ENCODE measurements around the gene CR1L. TPM values are rescaled to one million over a fixed set of nuclear protein-coding genes. Genes with fewer than 3 reads are reported as not detected.

The CR1L gene
- total and polyA plus RNA-seq, 9 of the 15 experiments (the other 6 are each of a cell fraction or from before 2014, with no cell fraction given), result 10.1 to 74.8 (median 34.3) TPM

DNA sequence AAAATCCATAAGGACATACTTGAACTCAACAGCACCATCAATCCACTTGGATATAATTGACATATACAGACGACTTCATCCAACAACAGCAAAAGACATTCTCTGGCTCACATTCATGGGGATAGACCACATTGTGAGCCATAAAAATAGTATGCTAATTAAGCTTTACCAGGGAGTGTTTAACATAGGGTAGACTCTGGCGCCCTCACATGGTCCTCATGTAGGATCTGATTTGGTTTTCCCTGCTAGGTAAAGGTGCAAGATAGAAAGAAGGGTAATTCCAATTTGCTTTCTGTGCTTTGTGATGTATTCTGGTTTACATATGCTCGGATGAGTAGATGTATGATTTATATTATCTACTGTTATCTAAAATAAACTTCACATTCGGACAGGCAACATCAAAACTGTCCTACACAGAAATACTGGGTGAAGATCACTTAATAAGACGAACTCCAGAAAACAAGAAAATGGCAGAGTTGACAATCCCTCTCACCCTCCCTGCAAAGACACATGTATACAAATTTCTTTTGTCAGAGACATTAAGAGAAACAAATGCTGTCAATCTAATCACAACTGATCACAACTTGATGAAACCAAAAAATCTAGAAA lies 27.7 kb downstream of the CR1L start (continued):
- TF ChIP-seq PURB (CRISPR knock-in tag; IDR thresholded peaks at IDR 0.05; ENCODE audit: low read depth) (no peak), STAG1 (CRISPR knock-in tag; IDR thresholded peaks at IDR 0.05; ENCODE audit: borderline replicate concordance) (no peak), IRF2 (CRISPR knock-in tag; IDR thresholded peaks at IDR 0.05) (no peak), KDM1A (IDR thresholded peaks at IDR 0.05) (no peak), FOXJ2 (tag; IDR thresholded peaks at IDR 0.05) (no peak), TEAD4 (IDR thresholded peaks at IDR 0.05; ENCODE audit: low read length) (no peak), TEAD4 (CRISPR knock-in tag; IDR thresholded peaks at IDR 0.05; ENCODE audit: borderline replicate concordance) (no peak)
- TF ChIP-seq, protein P1, sequence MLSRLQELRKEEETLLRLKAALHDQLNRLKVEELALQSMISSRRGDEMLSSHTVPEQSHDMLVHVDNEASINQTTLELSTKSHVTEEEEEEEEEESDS (CRISPR knock-in tag; IDR thresholded peaks at IDR 0.05), result no peak
- TF ChIP-seq, protein P2, sequence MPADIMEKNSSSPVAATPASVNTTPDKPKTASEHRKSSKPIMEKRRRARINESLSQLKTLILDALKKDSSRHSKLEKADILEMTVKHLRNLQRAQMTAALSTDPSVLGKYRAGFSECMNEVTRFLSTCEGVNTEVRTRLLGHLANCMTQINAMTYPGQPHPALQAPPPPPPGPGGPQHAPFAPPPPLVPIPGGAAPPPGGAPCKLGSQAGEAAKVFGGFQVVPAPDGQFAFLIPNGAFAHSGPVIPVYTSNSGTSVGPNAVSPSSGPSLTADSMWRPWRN (IDR thresholded peaks at IDR 0.05; ENCODE audit: low read depth), result no peak
- TF ChIP-seq, protein P3, sequence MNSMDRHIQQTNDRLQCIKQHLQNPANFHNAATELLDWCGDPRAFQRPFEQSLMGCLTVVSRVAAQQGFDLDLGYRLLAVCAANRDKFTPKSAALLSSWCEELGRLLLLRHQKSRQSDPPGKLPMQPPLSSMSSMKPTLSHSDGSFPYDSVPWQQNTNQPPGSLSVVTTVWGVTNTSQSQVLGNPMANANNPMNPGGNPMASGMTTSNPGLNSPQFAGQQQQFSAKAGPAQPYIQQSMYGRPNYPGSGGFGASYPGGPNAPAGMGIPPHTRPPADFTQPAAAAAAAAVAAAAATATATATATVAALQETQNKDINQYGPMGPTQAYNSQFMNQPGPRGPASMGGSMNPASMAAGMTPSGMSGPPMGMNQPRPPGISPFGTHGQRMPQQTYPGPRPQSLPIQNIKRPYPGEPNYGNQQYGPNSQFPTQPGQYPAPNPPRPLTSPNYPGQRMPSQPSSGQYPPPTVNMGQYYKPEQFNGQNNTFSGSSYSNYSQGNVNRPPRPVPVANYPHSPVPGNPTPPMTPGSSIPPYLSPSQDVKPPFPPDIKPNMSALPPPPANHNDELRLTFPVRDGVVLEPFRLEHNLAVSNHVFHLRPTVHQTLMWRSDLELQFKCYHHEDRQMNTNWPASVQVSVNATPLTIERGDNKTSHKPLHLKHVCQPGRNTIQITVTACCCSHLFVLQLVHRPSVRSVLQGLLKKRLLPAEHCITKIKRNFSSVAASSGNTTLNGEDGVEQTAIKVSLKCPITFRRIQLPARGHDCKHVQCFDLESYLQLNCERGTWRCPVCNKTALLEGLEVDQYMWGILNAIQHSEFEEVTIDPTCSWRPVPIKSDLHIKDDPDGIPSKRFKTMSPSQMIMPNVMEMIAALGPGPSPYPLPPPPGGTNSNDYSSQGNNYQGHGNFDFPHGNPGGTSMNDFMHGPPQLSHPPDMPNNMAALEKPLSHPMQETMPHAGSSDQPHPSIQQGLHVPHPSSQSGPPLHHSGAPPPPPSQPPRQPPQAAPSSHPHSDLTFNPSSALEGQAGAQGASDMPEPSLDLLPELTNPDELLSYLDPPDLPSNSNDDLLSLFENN (IDR thresholded peaks at IDR 0.05; ENCODE audit: low read depth in 2 of 2, low read length in 2 of 2), result no peak
- TF ChIP-seq, protein P4, sequence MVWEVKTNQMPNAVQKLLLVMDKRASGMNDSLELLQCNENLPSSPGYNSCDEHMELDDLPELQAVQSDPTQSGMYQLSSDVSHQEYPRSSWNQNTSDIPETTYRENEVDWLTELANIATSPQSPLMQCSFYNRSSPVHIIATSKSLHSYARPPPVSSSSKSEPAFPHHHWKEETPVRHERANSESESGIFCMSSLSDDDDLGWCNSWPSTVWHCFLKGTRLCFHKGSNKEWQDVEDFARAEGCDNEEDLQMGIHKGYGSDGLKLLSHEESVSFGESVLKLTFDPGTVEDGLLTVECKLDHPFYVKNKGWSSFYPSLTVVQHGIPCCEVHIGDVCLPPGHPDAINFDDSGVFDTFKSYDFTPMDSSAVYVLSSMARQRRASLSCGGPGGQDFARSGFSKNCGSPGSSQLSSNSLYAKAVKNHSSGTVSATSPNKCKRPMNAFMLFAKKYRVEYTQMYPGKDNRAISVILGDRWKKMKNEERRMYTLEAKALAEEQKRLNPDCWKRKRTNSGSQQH (CRISPR knock-in tag; IDR thresholded peaks at IDR 0.05), result no peak
- TF ChIP-seq, protein P5, sequence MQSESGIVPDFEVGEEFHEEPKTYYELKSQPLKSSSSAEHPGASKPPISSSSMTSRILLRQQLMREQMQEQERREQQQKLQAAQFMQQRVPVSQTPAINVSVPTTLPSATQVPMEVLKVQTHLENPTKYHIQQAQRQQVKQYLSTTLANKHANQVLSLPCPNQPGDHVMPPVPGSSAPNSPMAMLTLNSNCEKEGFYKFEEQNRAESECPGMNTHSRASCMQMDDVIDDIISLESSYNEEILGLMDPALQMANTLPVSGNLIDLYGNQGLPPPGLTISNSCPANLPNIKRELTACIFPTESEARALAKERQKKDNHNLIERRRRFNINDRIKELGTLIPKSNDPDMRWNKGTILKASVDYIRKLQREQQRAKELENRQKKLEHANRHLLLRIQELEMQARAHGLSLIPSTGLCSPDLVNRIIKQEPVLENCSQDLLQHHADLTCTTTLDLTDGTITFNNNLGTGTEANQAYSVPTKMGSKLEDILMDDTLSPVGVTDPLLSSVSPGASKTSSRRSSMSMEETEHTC (IDR thresholded peaks at IDR 0.05), result no peak
- TF ChIP-seq, protein P6, sequence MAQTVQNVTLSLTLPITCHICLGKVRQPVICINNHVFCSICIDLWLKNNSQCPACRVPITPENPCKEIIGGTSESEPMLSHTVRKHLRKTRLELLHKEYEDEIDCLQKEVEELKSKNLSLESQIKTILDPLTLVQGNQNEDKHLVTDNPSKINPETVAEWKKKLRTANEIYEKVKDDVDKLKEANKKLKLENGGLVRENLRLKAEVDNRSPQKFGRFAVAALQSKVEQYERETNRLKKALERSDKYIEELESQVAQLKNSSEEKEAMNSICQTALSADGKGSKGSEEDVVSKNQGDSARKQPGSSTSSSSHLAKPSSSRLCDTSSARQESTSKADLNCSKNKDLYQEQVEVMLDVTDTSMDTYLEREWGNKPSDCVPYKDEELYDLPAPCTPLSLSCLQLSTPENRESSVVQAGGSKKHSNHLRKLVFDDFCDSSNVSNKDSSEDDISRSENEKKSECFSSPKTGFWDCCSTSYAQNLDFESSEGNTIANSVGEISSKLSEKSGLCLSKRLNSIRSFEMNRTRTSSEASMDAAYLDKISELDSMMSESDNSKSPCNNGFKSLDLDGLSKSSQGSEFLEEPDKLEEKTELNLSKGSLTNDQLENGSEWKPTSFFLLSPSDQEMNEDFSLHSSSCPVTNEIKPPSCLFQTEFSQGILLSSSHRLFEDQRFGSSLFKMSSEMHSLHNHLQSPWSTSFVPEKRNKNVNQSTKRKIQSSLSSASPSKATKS (CRISPR knock-in tag; IDR thresholded peaks at IDR 0.05), result no peak
- TF ChIP-seq, protein P7, sequence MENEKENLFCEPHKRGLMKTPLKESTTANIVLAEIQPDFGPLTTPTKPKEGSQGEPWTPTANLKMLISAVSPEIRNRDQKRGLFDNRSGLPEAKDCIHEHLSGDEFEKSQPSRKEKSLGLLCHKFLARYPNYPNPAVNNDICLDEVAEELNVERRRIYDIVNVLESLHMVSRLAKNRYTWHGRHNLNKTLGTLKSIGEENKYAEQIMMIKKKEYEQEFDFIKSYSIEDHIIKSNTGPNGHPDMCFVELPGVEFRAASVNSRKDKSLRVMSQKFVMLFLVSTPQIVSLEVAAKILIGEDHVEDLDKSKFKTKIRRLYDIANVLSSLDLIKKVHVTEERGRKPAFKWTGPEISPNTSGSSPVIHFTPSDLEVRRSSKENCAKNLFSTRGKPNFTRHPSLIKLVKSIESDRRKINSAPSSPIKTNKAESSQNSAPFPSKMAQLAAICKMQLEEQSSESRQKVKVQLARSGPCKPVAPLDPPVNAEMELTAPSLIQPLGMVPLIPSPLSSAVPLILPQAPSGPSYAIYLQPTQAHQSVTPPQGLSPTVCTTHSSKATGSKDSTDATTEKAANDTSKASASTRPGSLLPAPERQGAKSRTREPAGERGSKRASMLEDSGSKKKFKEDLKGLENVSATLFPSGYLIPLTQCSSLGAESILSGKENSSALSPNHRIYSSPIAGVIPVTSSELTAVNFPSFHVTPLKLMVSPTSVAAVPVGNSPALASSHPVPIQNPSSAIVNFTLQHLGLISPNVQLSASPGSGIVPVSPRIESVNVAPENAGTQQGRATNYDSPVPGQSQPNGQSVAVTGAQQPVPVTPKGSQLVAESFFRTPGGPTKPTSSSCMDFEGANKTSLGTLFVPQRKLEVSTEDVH (IDR thresholded peaks at IDR 0.05; ENCODE audit: low read depth, partially characterized antibody), result peak; percentile 33

Measured in K562 (cell line).